HEK293 (cell line): Measurements from ENCODE around the gene KCNV2.

Experiments
- CTCF ChIA-PET: fragments of 350-600 bp; formaldehyde crosslinking; extraction: SDS; loops from one replicate; lab custom pipeline; 2021; ENCODE audit warnings: antibody characterized with exemption; lab: Yijun Ruan, JAX
- POLR2A ChIA-PET: fragments of 300-600 bp; formaldehyde crosslinking; extraction: SDS; loops from one replicate; lab custom pipeline; 2020; ENCODE audit warnings: antibody characterized with exemption, inconsistent platforms; lab: Yijun Ruan, JAX
- H3K27ac ChIP-seq: fragments of 200-500 bp; sonication (Bioruptor generic); 2 replicates; pipeline ENCODE4 v1.5.1; 2014; ENCODE audit warnings: low read depth, low read length, control low read depth, inconsistent platforms; ENCODE audit errors: extremely low read depth
- H3K36me3 ChIP-seq, 2 experiments: fragments of 200-500 bp in 1 of 2; sonication (Bioruptor generic) in 1 of 2; 1 replicate in 1 of 2; 2 replicates in 1 of 2; pipeline ENCODE4 v1.5.1; 2014 to 2017; ENCODE audit warnings: inconsistent platforms in 2 of 2, low read length in 2 of 2; ENCODE audit not compliant: control insufficient read depth in 2 of 2, insufficient read depth in 1 of 2
- H3K4me1 ChIP-seq: fragments of 200-500 bp; sonication (Bioruptor generic); 2 replicates; pipeline ENCODE4 v1.5.1; 2014; ENCODE audit warnings: mild to moderate bottlenecking, low read length, inconsistent platforms; ENCODE audit not compliant: control insufficient read depth, insufficient read depth
- H3K4me3 ChIP-seq: 2 replicates; pipeline ENCODE4 v1.5.1; 2011; ENCODE audit warnings: low read depth, mild to moderate bottlenecking, control low read depth, low read length, moderate library complexity
- H3K9me3 ChIP-seq: fragments of 200-500 bp; sonication (Bioruptor generic); 2 replicates; pipeline ENCODE4 v1.5.1; 2014; ENCODE audit warnings: low read depth, low read length, inconsistent platforms; ENCODE audit not compliant: control insufficient read depth, insufficient read depth
- ATF2 ChIP-seq: fragments of 450-650 bp; formaldehyde crosslinking; IDR thresholded peaks from 2 replicates; pipeline ENCODE4 v1.5.1; 2016; ENCODE audit warnings: missing biosample characterization, missing genetic modification characterization, low read depth
- HOXD13 ChIP-seq: sonication (generic); formaldehyde crosslinking; IDR thresholded peaks from 2 replicates; pipeline ENCODE4 v1.8.0; 2022; ENCODE audit warnings: missing genetic modification reagents, borderline replicate concordance
- IKZF3 ChIP-seq: fragments of 450-650 bp; IDR thresholded peaks from 2 replicates; pipeline ENCODE4 v1.5.0; 2018; ENCODE audit warnings: missing biosample characterization, mild to moderate bottlenecking, missing genetic modification characterization, moderate library complexity
- KLF16 ChIP-seq: fragments of 450-650 bp; formaldehyde crosslinking; IDR thresholded peaks from 2 replicates; pipeline ENCODE4 v1.5.1; 2017; ENCODE audit warnings: missing biosample characterization, missing genetic modification characterization
- KLF8 ChIP-seq: fragments of 450-650 bp; formaldehyde crosslinking; IDR thresholded peaks from 2 replicates; pipeline ENCODE4 v1.5.1; 2016; ENCODE audit warnings: missing biosample characterization, missing genetic modification characterization
- SALL2 ChIP-seq: fragments of 450-650 bp; formaldehyde crosslinking; IDR thresholded peaks from 2 replicates; pipeline ENCODE4 v1.5.0; 2017; ENCODE audit warnings: missing biosample characterization, mild to moderate bottlenecking, missing genetic modification characterization, borderline replicate concordance
- SP3 ChIP-seq: fragments of 450-650 bp; formaldehyde crosslinking; IDR thresholded peaks from 2 replicates; pipeline ENCODE4 v1.5.1; 2016; ENCODE audit warnings: missing biosample characterization, missing genetic modification characterization
- ZBTB21 ChIP-seq: fragments of 450-650 bp; formaldehyde crosslinking; IDR thresholded peaks from 2 replicates; pipeline ENCODE4 v1.5.1; 2017; ENCODE audit warnings: missing biosample characterization, missing genetic modification characterization
- ZBTB48 ChIP-seq: fragments of 450-650 bp; formaldehyde crosslinking; IDR thresholded peaks from 2 replicates; pipeline ENCODE4 v1.5.1; 2016; ENCODE audit warnings: missing biosample characterization, missing genetic modification characterization
- ZFHX2 ChIP-seq: fragments of 450-650 bp; formaldehyde crosslinking; conservative IDR thresholded peaks from 2 replicates; pipeline ENCODE4 v1.5.1; 2016; ENCODE audit warnings: missing biosample characterization, missing genetic modification characterization
- ZFP3 ChIP-seq: fragments of 450-650 bp; formaldehyde crosslinking; IDR thresholded peaks from 2 replicates; pipeline ENCODE4 v1.5.1; 2016; ENCODE audit warnings: low read depth, missing biosample characterization, missing genetic modification characterization
- ZNF112 ChIP-seq: fragments of 450-650 bp; formaldehyde crosslinking; IDR thresholded peaks from 2 replicates; pipeline ENCODE4 v1.5.0; 2017; ENCODE audit warnings: missing biosample characterization, missing genetic modification characterization
- ZNF114 ChIP-seq: fragments of 450-650 bp; formaldehyde crosslinking; IDR thresholded peaks from 2 replicates; pipeline ENCODE4 v1.5.0; 2017; ENCODE audit warnings: missing biosample characterization, missing genetic modification characterization
- ZNF155 ChIP-seq: fragments of 450-650 bp; formaldehyde crosslinking; IDR thresholded peaks from 2 replicates; pipeline ENCODE4 v1.5.1; 2016; ENCODE audit warnings: missing biosample characterization, missing genetic modification characterization
- ZNF19 ChIP-seq: fragments of 450-650 bp; formaldehyde crosslinking; IDR thresholded peaks from 2 replicates; pipeline ENCODE4; 2016; ENCODE audit warnings: missing biosample characterization, missing genetic modification characterization, low read depth
- ZNF2 ChIP-seq: fragments of 450-650 bp; formaldehyde crosslinking; IDR thresholded peaks from 2 replicates; pipeline ENCODE4 v1.5.1; 2016; ENCODE audit warnings: missing biosample characterization, missing genetic modification characterization
- ZNF350 ChIP-seq: fragments of 450-650 bp; formaldehyde crosslinking; IDR thresholded peaks from 2 replicates; pipeline ENCODE4 v1.5.0; 2017; ENCODE audit warnings: missing biosample characterization, mild to moderate bottlenecking, missing genetic modification characterization
- ZNF37A ChIP-seq: fragments of 450-650 bp; IDR thresholded peaks from 2 replicates; pipeline ENCODE4 v1.5.1; 2018; ENCODE audit warnings: missing biosample characterization, missing genetic modification characterization
- ZNF404 ChIP-seq: fragments of 450-650 bp; formaldehyde crosslinking; IDR thresholded peaks from 2 replicates; pipeline ENCODE4 v1.5.1; 2017; ENCODE audit warnings: missing biosample characterization, missing genetic modification characterization
- ZNF48 ChIP-seq: fragments of 450-650 bp; formaldehyde crosslinking; IDR thresholded peaks from 2 replicates; pipeline ENCODE4 v1.5.1; 2016; ENCODE audit warnings: missing biosample characterization, missing genetic modification characterization
- ZNF549 ChIP-seq: fragments of 450-650 bp; IDR thresholded peaks from 2 replicates; pipeline ENCODE4 v1.5.1; 2018; ENCODE audit warnings: missing biosample characterization, missing genetic modification characterization, mild to moderate bottlenecking, inconsistent platforms, moderate library complexity
- ZNF610 ChIP-seq: fragments of 450-650 bp; formaldehyde crosslinking; IDR thresholded peaks from 2 replicates; pipeline ENCODE4 v1.5.1; 2016; ENCODE audit warnings: missing biosample characterization, missing genetic modification characterization, borderline replicate concordance
- ZNF664 ChIP-seq: fragments of 450-650 bp; formaldehyde crosslinking; IDR thresholded peaks from 2 replicates; pipeline ENCODE4 v1.5.1; 2016; ENCODE audit warnings: missing biosample characterization, missing genetic modification characterization
- ZNF707 ChIP-seq: fragments of 450-650 bp; formaldehyde crosslinking; IDR thresholded peaks from 2 replicates; pipeline ENCODE4 v1.5.1; 2016; ENCODE audit warnings: missing biosample characterization, missing genetic modification characterization
- ZNF785 ChIP-seq: fragments of 450-650 bp; formaldehyde crosslinking; IDR thresholded peaks from 2 replicates; pipeline ENCODE4 v1.5.1; 2016; ENCODE audit warnings: missing biosample characterization, missing genetic modification characterization
- ZSCAN16 ChIP-seq: fragments of 450-650 bp; formaldehyde crosslinking; IDR thresholded peaks from 2 replicates; pipeline ENCODE4 v1.5.1; 2016; ENCODE audit warnings: missing biosample characterization, missing genetic modification characterization
- ZSCAN18 ChIP-seq: fragments of 450-650 bp; formaldehyde crosslinking; IDR thresholded peaks from 2 replicates; pipeline ENCODE4 v1.5.1; 2016; ENCODE audit warnings: missing biosample characterization, missing genetic modification characterization
- ZSCAN23 ChIP-seq: fragments of 450-650 bp; formaldehyde crosslinking; IDR thresholded peaks from 2 replicates; pipeline ENCODE4 v1.5.1; 2016; ENCODE audit warnings: missing biosample characterization, missing genetic modification characterization
- ZXDB ChIP-seq: fragments of 450-650 bp; formaldehyde crosslinking; IDR thresholded peaks from 2 replicates; pipeline ENCODE4 v1.5.1; 2016; ENCODE audit warnings: missing biosample characterization, missing genetic modification characterization
- TF ChIP-seq, protein P1 (sequence below): fragments of 450-650 bp; formaldehyde crosslinking; IDR thresholded peaks from 2 replicates; pipeline ENCODE4 v1.5.1; 2016; ENCODE audit warnings: missing biosample characterization, missing genetic modification characterization
- TF ChIP-seq, protein P2 (sequence below): fragments of 450-650 bp; formaldehyde crosslinking; IDR thresholded peaks from 2 replicates; pipeline ENCODE4 v1.5.1; 2016; ENCODE audit warnings: missing biosample characterization, missing genetic modification characterization
- TF ChIP-seq, protein P3 (sequence below): fragments of 450-650 bp; formaldehyde crosslinking; IDR thresholded peaks from 2 replicates; pipeline ENCODE4 v1.5.1; 2016; ENCODE audit warnings: missing biosample characterization, missing genetic modification characterization

KCNV2 gene

GRCh38 chr9:2717385-2717784 lies at the start of gene KCNV2:
TSS of gene KCNV2 (plus strand) at chr9:2717510. CDS start at chr9:2717740, 230 bp downstream.
- no peak within 1 kb of the TSS for H3K4me3 ChIP-seq
- H3K4me1 ChIP-seq, result no peaks in the 10 kb centered on the region
- H3K9me3 ChIP-seq, result no peaks in the 10 kb centered on the region
- peaks cover 0 to 7% of the 10 kb centered on the region in 2 experiments; a peak in 1 of 3 replicates for H3K36me3 ChIP-seq
- no peak within 1 kb of the TSS for H3K27ac ChIP-seq
- TF ChIP-seq ZXDB (tag by site-specific recombination) (no peak), SALL2 (tag by site-specific recombination) (no peak), ZNF549 (no peak), ZSCAN18 (no peak), ZNF114 (tag by site-specific recombination) (no peak), ZNF404 (no peak), KLF16 (tag by site-specific recombination) (no peak), ZNF707 (tag by site-specific recombination) (no peak), ZSCAN23 (tag by site-specific recombination) (no peak), ZNF155 (tag by site-specific recombination) (no peak), ZNF19 (tag by site-specific recombination) (no peak), ZNF48 (no peak), ZBTB48 (no peak), ZNF785 (tag by site-specific recombination) (no peak), KLF8 (tag by site-specific recombination) (no peak)
- ChIA-PET CTCF (interaction anchor here (0.5 to 0.9 kb wide), 3 partner anchors 8 to 70 kb away, joined by 3 to 4 read pairs (median 3); no protein-coding TSS in a partner anchor), POLR2A (no interaction called here)

GRCh38 chr9:2673161-2673560 lies 44.1 kb upstream of the KCNV2 start:
- CTCF ChIA-PET, result no interaction called here
- POLR2A ChIA-PET, result no interaction called here
- no peaks in the 10 kb centered on the region for H3K4me1 ChIP-seq
- H3K4me3 ChIP-seq, result no peak overlapping the region
- no peak overlapping the region for H3K27ac ChIP-seq
- H3K36me3 ChIP-seq, result no peaks in the 10 kb centered on the region
- H3K9me3 ChIP-seq, result no peaks in the 10 kb centered on the region
- TF ChIP-seq ZNF19 (tag by site-specific recombination) (no peak), ZFP3 (no peak), ZNF37A (tag by site-specific recombination) (no peak), ATF2 (tag by site-specific recombination) (no peak), ZNF112 (tag by site-specific recombination) (no peak), IKZF3 (tag by site-specific recombination) (no peak), ZFHX2 (tag by site-specific recombination) (no peak), HOXD13 (CRISPR knock-in tag) (no peak), ZNF610 (tag by site-specific recombination) (no peak), ZBTB21 (tag by site-specific recombination) (no peak), ZNF350 (tag by site-specific recombination) (no peak), SP3 (tag by site-specific recombination) (no peak), ZSCAN16 (tag by site-specific recombination) (no peak), ZNF2 (tag by site-specific recombination) (no peak), ZNF664 (tag by site-specific recombination) (no peak)
- TF ChIP-seq, protein P1, sequence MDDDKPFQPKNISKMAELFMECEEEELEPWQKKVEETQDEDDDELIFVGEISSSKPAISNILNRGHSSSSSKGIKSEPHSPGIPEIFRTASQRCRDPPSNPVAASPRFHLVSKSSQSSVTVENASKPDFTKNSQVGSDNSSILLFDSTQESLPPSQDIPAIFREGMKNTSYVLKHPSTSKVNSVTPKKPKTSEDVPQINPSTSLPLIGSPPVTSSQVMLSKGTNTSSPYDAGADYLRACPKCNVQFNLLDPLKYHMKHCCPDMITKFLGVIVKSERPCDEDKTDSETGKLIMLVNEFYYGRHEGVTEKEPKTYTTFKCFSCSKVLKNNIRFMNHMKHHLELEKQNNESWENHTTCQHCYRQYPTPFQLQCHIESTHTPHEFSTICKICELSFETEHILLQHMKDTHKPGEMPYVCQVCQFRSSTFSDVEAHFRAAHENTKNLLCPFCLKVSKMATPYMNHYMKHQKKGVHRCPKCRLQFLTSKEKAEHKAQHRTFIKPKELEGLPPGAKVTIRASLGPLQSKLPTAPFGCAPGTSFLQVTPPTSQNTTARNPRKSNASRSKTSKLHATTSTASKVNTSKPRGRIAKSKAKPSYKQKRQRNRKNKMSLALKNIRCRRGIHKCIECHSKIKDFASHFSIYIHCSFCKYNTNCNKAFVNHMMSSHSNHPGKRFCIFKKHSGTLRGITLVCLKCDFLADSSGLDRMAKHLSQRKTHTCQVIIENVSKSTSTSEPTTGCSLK (tag by site-specific recombination), result no peak
- TF ChIP-seq, protein P2, sequence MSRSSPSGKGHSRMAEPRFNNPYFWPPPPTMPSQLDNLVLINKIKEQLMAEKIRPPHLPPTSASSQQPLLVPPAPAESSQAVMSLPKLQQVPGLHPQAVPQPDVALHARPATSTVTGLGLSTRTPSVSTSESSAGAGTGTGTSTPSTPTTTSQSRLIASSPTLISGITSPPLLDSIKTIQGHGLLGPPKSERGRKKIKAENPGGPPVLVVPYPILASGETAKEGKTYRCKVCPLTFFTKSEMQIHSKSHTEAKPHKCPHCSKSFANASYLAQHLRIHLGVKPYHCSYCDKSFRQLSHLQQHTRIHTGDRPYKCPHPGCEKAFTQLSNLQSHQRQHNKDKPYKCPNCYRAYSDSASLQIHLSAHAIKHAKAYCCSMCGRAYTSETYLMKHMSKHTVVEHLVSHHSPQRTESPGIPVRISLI (tag by site-specific recombination), result no peak
- TF ChIP-seq, protein P3, sequence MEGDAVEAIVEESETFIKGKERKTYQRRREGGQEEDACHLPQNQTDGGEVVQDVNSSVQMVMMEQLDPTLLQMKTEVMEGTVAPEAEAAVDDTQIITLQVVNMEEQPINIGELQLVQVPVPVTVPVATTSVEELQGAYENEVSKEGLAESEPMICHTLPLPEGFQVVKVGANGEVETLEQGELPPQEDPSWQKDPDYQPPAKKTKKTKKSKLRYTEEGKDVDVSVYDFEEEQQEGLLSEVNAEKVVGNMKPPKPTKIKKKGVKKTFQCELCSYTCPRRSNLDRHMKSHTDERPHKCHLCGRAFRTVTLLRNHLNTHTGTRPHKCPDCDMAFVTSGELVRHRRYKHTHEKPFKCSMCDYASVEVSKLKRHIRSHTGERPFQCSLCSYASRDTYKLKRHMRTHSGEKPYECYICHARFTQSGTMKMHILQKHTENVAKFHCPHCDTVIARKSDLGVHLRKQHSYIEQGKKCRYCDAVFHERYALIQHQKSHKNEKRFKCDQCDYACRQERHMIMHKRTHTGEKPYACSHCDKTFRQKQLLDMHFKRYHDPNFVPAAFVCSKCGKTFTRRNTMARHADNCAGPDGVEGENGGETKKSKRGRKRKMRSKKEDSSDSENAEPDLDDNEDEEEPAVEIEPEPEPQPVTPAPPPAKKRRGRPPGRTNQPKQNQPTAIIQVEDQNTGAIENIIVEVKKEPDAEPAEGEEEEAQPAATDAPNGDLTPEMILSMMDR (tag by site-specific recombination), result no peak
